ENCODE data around the gene ARID1B.

DNA sequence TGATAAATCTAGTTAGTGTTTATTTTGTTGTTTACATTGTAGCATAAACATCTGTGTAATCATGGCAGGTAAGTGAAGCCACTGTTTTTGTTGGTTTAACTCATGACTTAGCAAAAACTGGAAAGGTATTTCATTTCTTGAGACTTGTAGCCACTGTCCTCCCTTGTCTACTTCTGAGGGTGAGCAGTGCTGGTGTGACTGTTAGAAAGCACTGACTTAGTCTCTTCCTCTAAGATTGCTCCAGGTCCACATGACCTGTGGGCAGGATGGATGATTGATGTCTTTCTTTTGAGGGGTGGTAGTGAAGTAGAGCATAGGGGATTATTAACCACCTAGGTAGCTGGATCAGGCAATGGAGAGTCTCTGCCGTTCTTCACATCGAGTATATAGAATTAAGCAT is 203.8 kb downstream of the ARID1B start:
- TF ChIP-seq ZNF396 (CRISPR knock-in tag; IDR thresholded peaks at IDR 0.05; ENCODE audit: borderline replicate concordance) (no peak), SP1 (CRISPR knock-in tag; conservative IDR thresholded peaks at IDR 0.05) (no peak)
- TF ChIP-seq, protein P1, sequence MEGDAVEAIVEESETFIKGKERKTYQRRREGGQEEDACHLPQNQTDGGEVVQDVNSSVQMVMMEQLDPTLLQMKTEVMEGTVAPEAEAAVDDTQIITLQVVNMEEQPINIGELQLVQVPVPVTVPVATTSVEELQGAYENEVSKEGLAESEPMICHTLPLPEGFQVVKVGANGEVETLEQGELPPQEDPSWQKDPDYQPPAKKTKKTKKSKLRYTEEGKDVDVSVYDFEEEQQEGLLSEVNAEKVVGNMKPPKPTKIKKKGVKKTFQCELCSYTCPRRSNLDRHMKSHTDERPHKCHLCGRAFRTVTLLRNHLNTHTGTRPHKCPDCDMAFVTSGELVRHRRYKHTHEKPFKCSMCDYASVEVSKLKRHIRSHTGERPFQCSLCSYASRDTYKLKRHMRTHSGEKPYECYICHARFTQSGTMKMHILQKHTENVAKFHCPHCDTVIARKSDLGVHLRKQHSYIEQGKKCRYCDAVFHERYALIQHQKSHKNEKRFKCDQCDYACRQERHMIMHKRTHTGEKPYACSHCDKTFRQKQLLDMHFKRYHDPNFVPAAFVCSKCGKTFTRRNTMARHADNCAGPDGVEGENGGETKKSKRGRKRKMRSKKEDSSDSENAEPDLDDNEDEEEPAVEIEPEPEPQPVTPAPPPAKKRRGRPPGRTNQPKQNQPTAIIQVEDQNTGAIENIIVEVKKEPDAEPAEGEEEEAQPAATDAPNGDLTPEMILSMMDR (IDR thresholded peaks at IDR 0.05) = no peak
